Mesodermal cell (in vitro differentiated cells): ENCODE data around the gene BST1.
A peak's percentile ranks its signal among the peaks of the same experiment; 100 is the strongest.

Experiments
- H3K27ac ChIP-seq: 2 replicates; pipeline ENCODE4 v1.7.0; 2013; ENCODE audit warnings: mild to moderate bottlenecking, low read depth, low read length, moderate library complexity; ENCODE audit not compliant: severe bottlenecking
- H3K36me3 ChIP-seq: 2 replicates; pipeline ENCODE4 v1.7.1; 2013; ENCODE audit warnings: mild to moderate bottlenecking, low read length, moderate library complexity; ENCODE audit not compliant: control insufficient read depth, insufficient read depth
- H3K4me1 ChIP-seq: one replicate; pipeline ENCODE4 v1.7.1; 2013; ENCODE audit warnings: mild to moderate bottlenecking, low read length; ENCODE audit not compliant: insufficient read depth, control insufficient read depth, poor library complexity, severe bottlenecking
- H3K4me3 ChIP-seq: 2 replicates; pipeline ENCODE4 v1.7.0; 2013; ENCODE audit warnings: low read length, control low read depth, mild to moderate bottlenecking; ENCODE audit not compliant: insufficient read depth, poor library complexity, severe bottlenecking; ENCODE audit errors: extremely low read depth
- H3K9me3 ChIP-seq: 2 replicates; pipeline ENCODE4 v1.7.1; 2013; ENCODE audit warnings: mild to moderate bottlenecking, low read length, moderate library complexity; ENCODE audit not compliant: control insufficient read depth
- WGBS, 2 experiments: methylation state at CpG; one replicate each; pipeline ENCODE4 v1.1.5; 2013; ENCODE audit warnings: missing lambda C conversion rate in 2 of 2; ENCODE audit not compliant: insufficient coverage in 2 of 2; 5-methylcytosine and 5-hydroxymethylcytosine counted together

BST1 gene

DNA sequence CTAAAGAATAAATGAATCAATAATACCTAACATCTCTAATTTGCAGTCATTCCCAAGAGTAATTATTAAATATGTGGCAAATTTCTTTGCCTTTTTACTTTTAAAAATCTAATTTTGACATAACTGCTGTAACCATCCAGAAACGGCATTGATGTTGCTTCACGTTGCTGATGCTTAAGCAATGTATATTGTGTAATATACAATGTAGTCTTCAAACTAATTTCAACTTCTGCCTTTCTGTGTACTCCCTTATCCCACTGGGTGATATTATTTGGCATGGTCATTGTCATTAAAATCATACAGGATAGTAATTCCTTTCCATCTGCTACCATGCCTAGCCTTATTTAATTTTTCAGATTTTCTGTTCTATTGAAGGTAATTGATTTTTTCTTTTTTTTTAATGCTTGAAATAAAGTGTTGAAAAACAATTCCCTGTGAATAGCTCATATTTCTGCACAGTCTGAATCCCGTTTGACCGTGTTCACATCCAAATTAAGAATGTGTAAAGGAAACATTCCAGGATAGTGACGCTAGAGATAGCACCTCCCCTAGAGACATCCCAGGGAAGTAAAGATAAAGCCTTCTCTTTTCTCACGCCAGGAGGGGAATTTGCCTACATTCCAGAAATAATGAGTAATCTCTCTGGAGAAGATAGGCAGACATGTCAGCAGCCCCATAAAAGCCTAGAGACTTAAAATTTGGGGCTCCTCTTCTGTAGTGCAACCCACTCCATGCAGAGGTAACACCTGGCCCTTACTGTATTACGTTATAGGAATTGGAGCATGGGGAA lies 12.7 kb upstream of the BST1 start:
- H3K36me3 ChIP-seq, result peaks cover 43% of the 10 kb centered on the region
- 0 to 25% methylated on average over 2 to 3 of the region's 7 CpGs for WGBS, 2 experiments
- H3K4me3 ChIP-seq, result no peak overlapping the region
- H3K27ac ChIP-seq, result peak overlapping the region; percentile 99
- peaks cover 43% of the 10 kb centered on the region for H3K4me1 ChIP-seq
- peaks cover 8% of the 10 kb centered on the region for H3K9me3 ChIP-seq

DNA sequence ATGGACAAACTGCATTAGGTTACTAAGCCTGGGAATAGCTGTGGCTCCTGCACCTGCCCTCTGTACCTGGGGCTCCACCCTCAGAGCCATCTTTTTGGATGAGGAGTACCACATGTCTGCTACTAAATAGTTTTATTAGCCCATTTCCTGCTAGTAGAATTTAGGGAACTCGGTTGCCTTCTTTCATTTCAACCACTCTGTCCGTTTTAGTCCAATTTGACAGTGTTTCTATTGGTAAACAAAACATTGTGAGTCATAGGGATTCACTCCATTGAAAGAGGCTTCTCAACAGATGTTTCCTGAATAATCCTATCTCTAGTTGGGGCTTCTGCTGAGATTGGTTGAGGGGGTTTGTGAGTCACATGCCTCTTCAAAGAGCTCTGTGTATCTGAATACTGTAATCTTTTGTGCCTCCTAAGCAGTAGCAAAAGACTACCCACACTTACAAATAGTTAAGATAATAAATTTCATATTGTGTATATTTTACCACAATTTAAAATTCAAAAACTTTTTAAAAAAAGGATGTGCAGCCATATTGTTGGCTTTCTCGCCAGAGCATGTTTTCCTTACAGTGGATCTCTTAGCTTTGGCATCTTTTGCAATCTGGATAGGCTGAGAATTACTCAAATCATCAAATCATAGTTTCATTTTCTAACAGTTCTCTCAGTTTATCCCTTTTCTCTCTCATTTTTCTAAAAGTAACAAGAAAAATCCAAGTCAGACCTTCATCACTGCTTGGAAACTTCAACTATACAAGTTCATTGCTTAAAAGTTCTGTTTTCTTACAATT lies 11.3 kb upstream of the BST1 start:
- Histone ChIP-seq H3K36me3 (peaks cover 30% of the 10 kb centered on the region), H3K4me1 (peaks cover 51% of the 10 kb centered on the region), H3K27ac (peak overlapping the region; percentile 99), H3K4me3 (no peak overlapping the region), H3K9me3 (peaks cover 8% of the 10 kb centered on the region)
- 100% methylated on average over 1 of the region's 3 CpGs for WGBS, 2 experiments

DNA sequence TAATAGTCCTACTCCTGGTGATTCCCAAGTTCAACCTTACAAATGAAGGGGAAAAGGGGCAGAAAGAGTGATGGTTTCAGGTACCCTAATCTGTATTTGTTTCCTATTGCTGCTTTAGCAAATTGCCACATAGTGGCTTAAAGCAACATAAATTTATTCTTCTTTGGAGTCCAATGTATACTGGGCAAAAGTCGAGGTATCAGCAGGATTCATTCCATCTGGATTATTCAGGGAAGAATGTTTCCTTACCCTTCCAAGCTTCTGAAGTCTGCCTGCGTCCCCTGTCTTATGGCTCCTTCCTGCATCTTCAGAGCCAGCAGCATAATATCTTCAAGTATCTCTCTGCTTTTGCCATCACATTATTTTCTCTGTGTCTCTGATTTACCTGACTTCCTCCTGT lies 10.3 kb upstream of the BST1 start:
- Histone ChIP-seq H3K27ac (peak overlapping the region; percentile 99), H3K4me1 (peaks cover 51% of the 10 kb centered on the region), H3K36me3 (peaks cover 19% of the 10 kb centered on the region), H3K9me3 (peaks cover 8% of the 10 kb centered on the region), H3K4me3 (no peak overlapping the region)
- 82 to 86% methylated on average over 1 to 2 of the region's 2 CpGs for WGBS, 2 experiments

DNA sequence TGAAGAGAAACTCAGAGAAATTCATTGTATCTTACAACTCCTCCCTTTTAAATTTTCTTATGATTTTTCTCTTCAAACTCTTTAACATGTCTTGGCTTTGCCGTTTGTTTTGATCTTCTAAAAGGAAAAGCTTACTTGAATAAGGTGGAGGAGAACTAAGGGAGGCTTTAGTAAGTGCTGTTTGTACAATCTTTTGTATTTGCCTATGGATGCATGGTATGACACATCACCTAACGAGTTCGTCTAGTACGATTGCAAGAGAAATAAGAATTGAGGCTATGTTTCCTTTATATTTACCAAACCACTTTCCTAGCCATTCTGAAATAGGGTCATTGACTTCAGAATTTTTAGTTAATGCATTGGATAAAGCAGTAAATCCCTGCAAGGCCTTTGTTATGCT lies 8.4 kb upstream of the BST1 start:
- H3K36me3 ChIP-seq, result peaks cover 6% of the 10 kb centered on the region
- 100% methylated on average over 1 of the region's 4 CpGs; no CpG with 5 or more reads in 1 of the 2 experiments for WGBS, 2 experiments
- peaks cover 13% of the 10 kb centered on the region for H3K9me3 ChIP-seq
- H3K27ac ChIP-seq, result no peak overlapping the region
- H3K4me3 ChIP-seq, result no peak overlapping the region
- peaks cover 51% of the 10 kb centered on the region for H3K4me1 ChIP-seq

DNA sequence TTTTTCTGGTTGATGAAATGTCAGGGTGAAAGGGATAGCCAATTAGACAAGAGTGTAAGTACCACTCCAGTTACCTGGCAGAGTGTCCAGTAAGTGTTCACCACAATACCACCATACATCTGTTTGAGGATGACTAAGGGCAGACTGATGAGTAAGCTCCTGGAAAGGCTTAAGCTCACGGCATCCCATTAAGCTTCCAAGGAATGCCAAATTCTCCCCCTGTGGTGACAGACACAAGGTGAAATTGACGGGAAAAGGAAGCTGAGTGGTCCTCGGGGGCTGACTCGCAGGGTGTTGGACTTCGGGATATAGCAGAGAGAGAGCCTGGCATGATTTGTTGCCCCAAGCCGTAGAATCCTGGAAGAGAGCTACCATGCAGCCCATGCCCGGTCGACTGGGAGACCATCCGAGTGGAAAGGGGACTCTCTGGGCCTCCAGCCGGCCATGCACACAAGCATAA lies 7.6 kb upstream of the BST1 start:
- Histone ChIP-seq H3K4me3 (no peak overlapping the region), H3K4me1 (peaks cover 44% of the 10 kb centered on the region), H3K27ac (peak overlapping the region; percentile 71), H3K9me3 (peaks cover 14% of the 10 kb centered on the region), H3K36me3 (peaks cover 4% of the 10 kb centered on the region)
- 75 to 76% methylated on average over 7 to 9 of the region's 10 CpGs for WGBS, 2 experiments

DNA sequence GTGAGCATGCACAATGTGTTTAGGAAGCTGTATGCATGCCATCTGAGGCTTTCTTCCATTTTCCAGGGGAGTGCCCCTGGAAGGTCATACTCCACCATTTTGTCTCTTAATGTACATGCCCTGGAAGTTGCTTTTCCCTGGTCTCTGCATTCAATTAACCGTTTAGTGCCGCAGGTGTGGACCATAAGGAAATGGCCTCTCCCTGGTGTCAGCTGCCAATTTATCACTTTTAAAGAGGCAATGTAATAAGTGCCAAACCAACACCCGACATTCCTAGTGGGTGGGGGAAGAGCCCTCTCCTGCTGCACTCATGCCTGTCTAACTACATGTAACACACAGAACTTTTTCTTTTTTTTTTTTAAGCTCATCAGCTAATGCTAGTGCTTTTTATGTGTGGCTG lies 7.1 kb upstream of the BST1 start:
- WGBS, 2 experiments, result 75 to 86% methylated on average over 1 to 2 of the region's 3 CpGs
- Histone ChIP-seq H3K4me1 (peaks cover 42% of the 10 kb centered on the region), H3K9me3 (peaks cover 14% of the 10 kb centered on the region), H3K27ac (peak overlapping the region; percentile 71), H3K4me3 (no peak overlapping the region), H3K36me3 (peaks cover 4% of the 10 kb centered on the region)

DNA sequence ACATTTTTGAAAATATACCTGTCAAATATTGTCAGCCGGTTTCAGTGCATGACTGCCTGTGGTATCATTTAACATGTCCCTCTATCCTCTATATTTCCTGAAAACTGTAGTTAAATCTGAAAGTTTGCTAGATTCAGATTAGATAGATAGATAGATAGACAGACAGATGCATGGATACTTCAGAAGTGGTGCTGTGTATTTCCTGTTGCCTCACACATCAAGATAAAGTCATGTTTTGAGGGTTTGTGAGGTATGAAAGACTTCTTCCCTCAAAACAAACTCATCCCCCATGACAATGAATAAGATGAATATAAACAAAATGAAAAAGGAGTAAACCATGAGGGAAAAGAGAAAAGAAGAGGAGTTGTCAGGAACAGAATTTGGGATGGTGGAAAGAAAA lies 6.0 kb upstream of the BST1 start:
- Histone ChIP-seq H3K4me3 (no peak overlapping the region), H3K9me3 (peaks cover 14% of the 10 kb centered on the region), H3K4me1 (peaks cover 31% of the 10 kb centered on the region), H3K36me3 (peaks cover 4% of the 10 kb centered on the region), H3K27ac (no peak overlapping the region)
- WGBS, 2 experiments, result no CpG with 5 or more reads among the region's 1 CpG

DNA sequence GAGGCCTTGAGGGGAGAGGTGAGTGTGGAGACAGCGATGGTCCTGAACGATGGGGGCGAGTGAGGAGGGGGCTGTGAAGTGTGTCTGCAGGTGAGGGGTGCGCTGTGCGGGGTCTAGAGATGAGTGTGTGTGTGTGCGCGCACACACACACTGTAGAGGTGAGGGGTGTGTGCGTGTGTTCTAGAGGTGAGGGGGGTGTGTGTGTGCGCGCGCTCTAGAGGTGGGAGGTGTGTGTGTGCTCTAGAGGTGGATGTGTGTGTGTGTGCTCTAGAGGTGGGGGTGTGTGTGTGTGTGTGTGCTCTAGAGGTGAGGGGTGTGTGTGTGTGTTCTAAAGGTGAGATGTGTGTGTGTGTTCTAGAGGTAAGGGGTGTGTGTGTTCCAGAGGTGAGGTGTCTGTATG lies 574 bp downstream of the BST1 start:
- Histone ChIP-seq H3K4me3 (no peak overlapping the region), H3K4me1 (no peaks in the 10 kb centered on the region), H3K9me3 (peaks cover 6% of the 10 kb centered on the region), H3K36me3 (no peaks in the 10 kb centered on the region), H3K27ac (no peak overlapping the region)
- WGBS, 2 experiments, result 89 to 96% methylated on average over 7 to 11 of the region's 11 CpGs

DNA sequence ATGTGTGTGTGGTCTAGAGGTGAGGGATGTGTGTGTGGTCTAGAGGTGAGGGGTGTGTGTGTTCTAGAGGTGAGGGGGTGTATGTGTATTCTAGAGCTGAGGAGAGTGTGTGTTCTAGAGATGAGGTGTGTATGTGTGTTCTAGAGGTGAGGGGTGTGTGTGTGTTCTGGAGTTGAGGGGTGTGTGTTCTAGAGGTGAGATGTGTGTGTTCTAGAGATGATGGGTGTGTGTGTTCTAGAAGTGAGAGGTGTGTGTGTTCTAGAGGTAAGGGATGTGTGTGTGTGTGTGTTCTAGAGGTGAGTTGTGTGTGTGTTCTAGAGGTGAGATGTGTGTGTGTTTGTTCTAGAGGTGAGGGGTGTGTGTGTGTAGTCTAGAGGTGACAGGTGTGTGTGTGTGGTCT lies 1.3 kb downstream of the BST1 start:
- Histone ChIP-seq H3K36me3 (no peaks in the 10 kb centered on the region), H3K4me1 (no peaks in the 10 kb centered on the region), H3K4me3 (no peak overlapping the region), H3K27ac (no peak overlapping the region), H3K9me3 (peaks cover 4% of the 10 kb centered on the region)

DNA sequence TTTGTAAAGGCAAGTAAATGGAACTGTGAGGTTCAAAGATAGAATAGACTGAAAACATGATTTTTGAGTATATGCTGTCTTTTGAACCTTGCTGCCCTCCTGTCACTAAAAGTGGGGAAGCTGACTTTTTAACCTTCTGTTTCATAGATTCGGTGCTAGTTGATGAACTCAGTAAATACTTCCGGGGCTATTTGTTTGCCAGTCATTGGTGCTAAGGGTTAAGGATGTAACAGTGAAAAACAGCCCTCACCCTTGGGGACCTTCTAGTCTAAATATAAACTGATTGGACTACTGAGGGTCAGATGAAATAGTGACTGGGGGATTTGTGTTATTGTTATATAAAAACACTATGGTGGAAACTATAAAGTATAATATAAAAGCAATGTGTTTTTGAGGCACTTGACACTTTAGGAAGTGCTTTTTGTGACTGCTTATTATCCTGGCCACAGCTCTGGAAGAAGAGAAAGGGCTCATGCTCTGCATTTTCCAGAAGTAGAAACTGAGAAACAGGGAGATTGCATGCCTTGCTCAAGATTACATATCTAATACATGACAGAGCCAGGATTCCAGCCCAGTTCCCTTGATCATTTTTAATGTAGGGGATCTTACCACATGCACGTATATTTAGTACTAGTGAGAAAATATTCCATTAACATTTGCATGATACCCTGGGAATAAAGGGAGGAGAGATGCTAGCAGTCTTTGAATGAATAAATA lies 3.9 kb downstream of the BST1 start:
- Histone ChIP-seq H3K4me1 (no peaks in the 10 kb centered on the region), H3K27ac (peak overlapping the region; percentile 10), H3K4me3 (no peak overlapping the region), H3K36me3 (no peaks in the 10 kb centered on the region), H3K9me3 (no peaks in the 10 kb centered on the region)
- 100% methylated on average over 1 of the region's 3 CpGs; no CpG with 5 or more reads in 1 of the 2 experiments for WGBS, 2 experiments
